WTC11 (cell line): ENCODE data around the gene UBE2N. TPM values are rescaled to one million over a fixed set of nuclear protein-coding genes. Genes with fewer than 3 reads are reported as not detected.

Experiments used
- ATAC-seq: fragments of 200-7000 bp; cut with Tn5 transposase; 2 replicates; pipeline ENCODE4 v1.10.0; 2021; ENCODE audit warnings: mild to moderate bottlenecking, moderate library complexity
- CTCF ChIA-PET: fragments of 300-600 bp; sonication (Branson Sonifier 250); formaldehyde crosslinking; loops from one replicate; lab custom pipeline; 2021; ENCODE audit warnings: antibody characterized with exemption; lab: Charles Lee
- POLR2A ChIA-PET: fragments of 350-600 bp; sonication (Branson Sonifier 250); formaldehyde crosslinking; loops from one replicate; lab custom pipeline; 2021; ENCODE audit warnings: antibody characterized with exemption; lab: Charles Lee
- DNase-seq: peaks from one replicate; pipeline ENCODE4 v3.0.0; 2021; ENCODE audit warnings: low spot score
- H3K27ac Mint-ChIP-seq: 2 replicates; pipeline ENCODE4 v1.8.0; 2021; ENCODE audit warnings: mixed read lengths
- H3K27me3 Mint-ChIP-seq: 2 replicates; pipeline ENCODE4 v1.8.0; 2021; ENCODE audit warnings: low read depth, mild to moderate bottlenecking, moderate library complexity, mixed read lengths
- H3K36me3 Mint-ChIP-seq: 2 replicates; pipeline ENCODE4 v1.8.0; 2021; ENCODE audit warnings: mixed read lengths
- H3K4me1 Mint-ChIP-seq: 2 replicates; pipeline ENCODE4 v1.8.0; 2022; ENCODE audit warnings: mixed read lengths
- H3K4me3 Mint-ChIP-seq: 2 replicates; pipeline ENCODE4 v1.8.0; 2021; ENCODE audit warnings: mild to moderate bottlenecking, moderate library complexity, mixed read lengths
- H3K9me3 Mint-ChIP-seq: 2 replicates; pipeline ENCODE4 v1.8.0; 2021; ENCODE audit warnings: mixed read lengths
- CREM ChIP-seq: sonication (generic); formaldehyde crosslinking; IDR thresholded peaks from 2 replicates; pipeline ENCODE4 v1.8.1; 2022; ENCODE audit warnings: mild to moderate bottlenecking, missing genetic modification reagents, moderate library complexity
- E2F1 ChIP-seq: sonication (generic); formaldehyde crosslinking; IDR thresholded peaks from 2 replicates; pipeline ENCODE4 v1.8.0; 2022; ENCODE audit warnings: mild to moderate bottlenecking, missing genetic modification reagents
- E2F4 ChIP-seq: sonication (generic); formaldehyde crosslinking; IDR thresholded peaks from 2 replicates; pipeline ENCODE4 v1.8.1; 2022; ENCODE audit warnings: low read depth, mild to moderate bottlenecking, moderate library complexity, missing genetic modification reagents, borderline replicate concordance
- ELF4 ChIP-seq: sonication (generic); formaldehyde crosslinking; IDR thresholded peaks from 2 replicates; pipeline ENCODE4 v1.8.1; 2022; ENCODE audit warnings: low read depth, mild to moderate bottlenecking, moderate library complexity, missing genetic modification reagents
- FOXP1 ChIP-seq: sonication (generic); formaldehyde crosslinking; IDR thresholded peaks from 2 replicates; pipeline ENCODE4 v1.8.0; 2022; ENCODE audit warnings: missing genetic modification reagents, mild to moderate bottlenecking, moderate library complexity, borderline replicate concordance
- HMGXB4 ChIP-seq: sonication (generic); formaldehyde crosslinking; IDR thresholded peaks from 2 replicates; pipeline ENCODE4 v1.8.1; 2023; ENCODE audit warnings: mild to moderate bottlenecking, moderate library complexity, missing genetic modification reagents
- IRF1 ChIP-seq: sonication (generic); formaldehyde crosslinking; IDR thresholded peaks from 2 replicates; pipeline ENCODE4 v1.8.0; 2023; ENCODE audit warnings: missing genetic modification reagents
- IRF2 ChIP-seq: sonication (generic); formaldehyde crosslinking; IDR thresholded peaks from 2 replicates; pipeline ENCODE4 v1.8.0; 2022; ENCODE audit warnings: low read depth, missing genetic modification reagents, borderline replicate concordance
- MYBL2 ChIP-seq: sonication (generic); formaldehyde crosslinking; IDR thresholded peaks from 2 replicates; pipeline ENCODE4 v1.8.1; 2023; ENCODE audit warnings: mild to moderate bottlenecking, moderate library complexity, missing genetic modification reagents
- NFE2L1 ChIP-seq: sonication (generic); formaldehyde crosslinking; IDR thresholded peaks from 2 replicates; pipeline ENCODE4 v1.8.1; 2023; ENCODE audit warnings: missing genetic modification reagents
- NFYB ChIP-seq: sonication (generic); formaldehyde crosslinking; conservative IDR thresholded peaks from 2 replicates; pipeline ENCODE4 v1.8.0; 2022; ENCODE audit warnings: low read depth, missing genetic modification reagents
- NR1H2 ChIP-seq: sonication (generic); formaldehyde crosslinking; IDR thresholded peaks from 2 replicates; pipeline ENCODE4 v1.9.0; 2021; ENCODE audit warnings: mild to moderate bottlenecking, moderate library complexity, missing genetic modification reagents
- SOX15 ChIP-seq: fragments of 250-450 bp; sonication (Bioruptor Pico); IDR thresholded peaks from 2 replicates; pipeline ENCODE4 v1.9.0; 2021; ENCODE audit warnings: mild to moderate bottlenecking
- ZNF138 ChIP-seq: sonication (generic); formaldehyde crosslinking; conservative IDR thresholded peaks from 2 replicates; pipeline ENCODE4 v1.8.1; 2022; ENCODE audit warnings: mild to moderate bottlenecking, moderate library complexity, missing genetic modification reagents
- total RNA-seq: library from RNA; stranded (reverse); gene quantifications from 3 replicates; pipeline ENCODE4 v1.2.3, GENCODE V29; 2021
- TF ChIP-seq, protein P1 (sequence below): sonication (generic); formaldehyde crosslinking; IDR thresholded peaks from 2 replicates; pipeline ENCODE4 v1.8.1; 2023; ENCODE audit warnings: mild to moderate bottlenecking, missing genetic modification reagents
- TF ChIP-seq, protein P2 (sequence below): sonication (generic); formaldehyde crosslinking; IDR thresholded peaks from 2 replicates; pipeline ENCODE4 v1.8.1; 2022; ENCODE audit warnings: low read depth, missing genetic modification reagents, borderline replicate concordance

Gene UBE2N
- total RNA-seq, 1 experiment from 2014 or later: 195 TPM

- Mint-ChIP-seq H3K4me1 (peaks cover 11% of the 10 kb centered on the region), H3K27ac (no peak overlapping the region), H3K9me3 (peaks cover 6% of the 10 kb centered on the region), H3K36me3 (no peaks in the 10 kb centered on the region), H3K27me3 (no peaks in the 10 kb centered on the region; the same call in 1 of the 2 replicates), H3K4me3 (no peak overlapping the region)
- ChIA-PET CTCF (no interaction called here), POLR2A (no interaction called here)
- ATAC-seq (no peak), DNase-seq (no peak)
- TF ChIP-seq NR1H2 (CRISPR knock-in tag): no peak
- no peak for TF ChIP-seq IRF2
- TF ChIP-seq NFE2L1: no peak
- no peak for TF ChIP-seq ELF4 (CRISPR knock-in tag)
- TF ChIP-seq IRF1 (CRISPR knock-in tag): no peak
- TF ChIP-seq FOXP1 (CRISPR knock-in tag): no peak
- TF ChIP-seq, all 79 proteins: peak for 0
These were observed 6.0 kb upstream of the UBE2N start for GRCh38 chr12:93447555-93448290.

GRCh38 chr12:93443576-93443975 lies 1.8 kb upstream of the UBE2N start:
- Mint-ChIP-seq H3K4me1 (peaks cover 33% of the 10 kb centered on the region), H3K27ac (no peak overlapping the region), H3K9me3 (no peaks in the 10 kb centered on the region), H3K36me3 (no peaks in the 10 kb centered on the region), H3K27me3 (no peaks in the 10 kb centered on the region), H3K4me3 (peak overlapping the region; percentile 95; the same call in 1 of the 2 replicates)
- ATAC-seq (no peak), DNase-seq (no peak)
- ChIA-PET CTCF (no interaction called here), POLR2A (interaction anchor here (0.6 kb wide), 1 partner anchor 941 kb away, joined by 3 read pairs; no protein-coding TSS in a partner anchor)
- TF ChIP-seq HMGXB4 (CRISPR knock-in tag) (no peak), CREM (CRISPR knock-in tag) (no peak), SOX15 (CRISPR knock-in tag) (no peak), MYBL2 (CRISPR knock-in tag) (no peak), IRF1 (CRISPR knock-in tag) (no peak), NFYB (no peak), E2F1 (CRISPR knock-in tag) (no peak), E2F4 (CRISPR knock-in tag) (no peak), ZNF138 (CRISPR knock-in tag) (no peak)
- TF ChIP-seq, protein P1, sequence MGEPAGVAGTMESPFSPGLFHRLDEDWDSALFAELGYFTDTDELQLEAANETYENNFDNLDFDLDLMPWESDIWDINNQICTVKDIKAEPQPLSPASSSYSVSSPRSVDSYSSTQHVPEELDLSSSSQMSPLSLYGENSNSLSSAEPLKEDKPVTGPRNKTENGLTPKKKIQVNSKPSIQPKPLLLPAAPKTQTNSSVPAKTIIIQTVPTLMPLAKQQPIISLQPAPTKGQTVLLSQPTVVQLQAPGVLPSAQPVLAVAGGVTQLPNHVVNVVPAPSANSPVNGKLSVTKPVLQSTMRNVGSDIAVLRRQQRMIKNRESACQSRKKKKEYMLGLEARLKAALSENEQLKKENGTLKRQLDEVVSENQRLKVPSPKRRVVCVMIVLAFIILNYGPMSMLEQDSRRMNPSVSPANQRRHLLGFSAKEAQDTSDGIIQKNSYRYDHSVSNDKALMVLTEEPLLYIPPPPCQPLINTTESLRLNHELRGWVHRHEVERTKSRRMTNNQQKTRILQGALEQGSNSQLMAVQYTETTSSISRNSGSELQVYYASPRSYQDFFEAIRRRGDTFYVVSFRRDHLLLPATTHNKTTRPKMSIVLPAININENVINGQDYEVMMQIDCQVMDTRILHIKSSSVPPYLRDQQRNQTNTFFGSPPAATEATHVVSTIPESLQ (CRISPR knock-in tag): no peak
- TF ChIP-seq, protein P2, sequence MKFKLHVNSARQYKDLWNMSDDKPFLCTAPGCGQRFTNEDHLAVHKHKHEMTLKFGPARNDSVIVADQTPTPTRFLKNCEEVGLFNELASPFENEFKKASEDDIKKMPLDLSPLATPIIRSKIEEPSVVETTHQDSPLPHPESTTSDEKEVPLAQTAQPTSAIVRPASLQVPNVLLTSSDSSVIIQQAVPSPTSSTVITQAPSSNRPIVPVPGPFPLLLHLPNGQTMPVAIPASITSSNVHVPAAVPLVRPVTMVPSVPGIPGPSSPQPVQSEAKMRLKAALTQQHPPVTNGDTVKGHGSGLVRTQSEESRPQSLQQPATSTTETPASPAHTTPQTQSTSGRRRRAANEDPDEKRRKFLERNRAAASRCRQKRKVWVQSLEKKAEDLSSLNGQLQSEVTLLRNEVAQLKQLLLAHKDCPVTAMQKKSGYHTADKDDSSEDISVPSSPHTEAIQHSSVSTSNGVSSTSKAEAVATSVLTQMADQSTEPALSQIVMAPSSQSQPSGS (CRISPR knock-in tag): no peak
